SK-N-SH treated with all-trans-retinoic acid at 6 μM for 48 hours (cell line): ENCODE data around the gene ITM2B.

Experiments used
- ATAC-seq: fragments of 200-7000 bp; cut with Tn5 transposase; 3 replicates; pipeline ENCODE4 v1.9.1; 2020; ENCODE audit warnings: mild to moderate bottlenecking, moderate library complexity
- ARNTL ChIP-seq: fragments of 450-650 bp; formaldehyde crosslinking; IDR thresholded peaks from 2 replicates; pipeline ENCODE4 v1.5.0; 2020; ENCODE audit warnings: low read depth, mild to moderate bottlenecking, moderate library complexity, borderline replicate concordance
- BACH2 ChIP-seq: fragments of 250-450 bp; sonication (Bioruptor Pico); IDR thresholded peaks from 2 replicates; pipeline ENCODE4 v1.9.0; 2021; ENCODE audit warnings: mild to moderate bottlenecking, borderline replicate concordance
- CSDC2 ChIP-seq: fragments of 250-450 bp; sonication (Bioruptor Pico); IDR thresholded peaks from 2 replicates; pipeline ENCODE4 v1.5.0; 2020; ENCODE audit warnings: mild to moderate bottlenecking, moderate library complexity
- ESRRG ChIP-seq: fragments of 250-450 bp; sonication (Bioruptor Pico); IDR thresholded peaks from 2 replicates; pipeline ENCODE4 v1.6.1; 2021; ENCODE audit warnings: mild to moderate bottlenecking
- GLIS3 ChIP-seq: fragments of 250-450 bp; sonication (Bioruptor Pico); IDR thresholded peaks from 2 replicates; pipeline ENCODE4 v1.5.0; 2020; ENCODE audit warnings: mild to moderate bottlenecking, moderate library complexity
- ISL1 ChIP-seq: fragments of 250-450 bp; sonication (Bioruptor Pico); IDR thresholded peaks from 2 replicates; pipeline ENCODE4 v2.1.2; 2022; ENCODE audit warnings: mild to moderate bottlenecking, moderate library complexity
- OSR1 ChIP-seq: fragments of 250-450 bp; sonication (Bioruptor Pico); IDR thresholded peaks from 2 replicates; pipeline ENCODE4 v1.8.0; 2022; ENCODE audit warnings: moderate library complexity, mild to moderate bottlenecking, inconsistent platforms
- PPARA ChIP-seq: fragments of 250-450 bp; sonication (Bioruptor Pico); IDR thresholded peaks from 2 replicates; pipeline ENCODE4 v1.5.0; 2020; ENCODE audit warnings: mild to moderate bottlenecking, borderline replicate concordance
- RARB ChIP-seq: fragments of 250-450 bp; sonication (Bioruptor Pico); IDR thresholded peaks from 2 replicates; pipeline ENCODE4 v1.8.0; 2021; ENCODE audit warnings: mild to moderate bottlenecking, moderate library complexity
- TCF4 ChIP-seq: fragments of 250-450 bp; sonication (Bioruptor Pico); IDR thresholded peaks from 2 replicates; pipeline ENCODE4 v1.8.0; 2021; ENCODE audit warnings: mild to moderate bottlenecking, moderate library complexity, borderline replicate concordance
- TOX ChIP-seq: fragments of 250-450 bp; sonication (Bioruptor Pico); IDR thresholded peaks from 2 replicates; pipeline ENCODE4 v1.8.0; 2021; ENCODE audit warnings: mild to moderate bottlenecking, moderate library complexity, borderline replicate concordance
- TSHZ2 ChIP-seq: fragments of 250-450 bp; sonication (Bioruptor Pico); IDR thresholded peaks from 2 replicates; pipeline ENCODE4 v1.5.0; 2020; ENCODE audit warnings: mild to moderate bottlenecking, moderate library complexity
- ZC3H10 ChIP-seq: fragments of 250-450 bp; sonication (Bioruptor Pico); IDR thresholded peaks from 2 replicates; pipeline ENCODE4 v1.5.1; 2021; ENCODE audit warnings: mild to moderate bottlenecking, moderate library complexity
- ZFP3 ChIP-seq: fragments of 250-450 bp; sonication (Bioruptor Pico); IDR thresholded peaks from 2 replicates; pipeline ENCODE4 v1.5.0; 2020; ENCODE audit warnings: mild to moderate bottlenecking, moderate library complexity
- ZFP30 ChIP-seq: fragments of 450-650 bp; formaldehyde crosslinking; IDR thresholded peaks from 2 replicates; pipeline ENCODE4 v1.5.0; 2022; ENCODE audit warnings: mild to moderate bottlenecking, moderate library complexity
- ZNF565 ChIP-seq: fragments of 450-650 bp; formaldehyde crosslinking; conservative IDR thresholded peaks from 2 replicates; pipeline ENCODE4 v1.5.0; 2020; ENCODE audit warnings: low read depth, mild to moderate bottlenecking, moderate library complexity
- ZNF70 ChIP-seq: fragments of 450-650 bp; formaldehyde crosslinking; IDR thresholded peaks from 2 replicates; pipeline ENCODE4 v1.5.0; 2020; ENCODE audit warnings: mild to moderate bottlenecking, moderate library complexity
- ZNF8 ChIP-seq: fragments of 450-650 bp; formaldehyde crosslinking; IDR thresholded peaks from 2 replicates; pipeline ENCODE4 v1.5.0; 2020; ENCODE audit warnings: mild to moderate bottlenecking, moderate library complexity
- TF ChIP-seq, protein P1 (sequence below): fragments of 250-450 bp; sonication (Bioruptor Pico); IDR thresholded peaks from 2 replicates; pipeline ENCODE4 v1.8.0; 2020; ENCODE audit warnings: mild to moderate bottlenecking, moderate library complexity, borderline replicate concordance
- TF ChIP-seq, protein P2 (sequence below): fragments of 250-450 bp; sonication (Bioruptor Pico); IDR thresholded peaks from 2 replicates; pipeline ENCODE4 v1.5.1; 2020; ENCODE audit warnings: low read depth, mild to moderate bottlenecking, moderate library complexity
- TF ChIP-seq, protein P3 (sequence below): fragments of 250-450 bp; sonication (Bioruptor Pico); IDR thresholded peaks from 2 replicates; pipeline ENCODE4 v1.8.0; 2021; ENCODE audit warnings: low read depth, mild to moderate bottlenecking, moderate library complexity, borderline replicate concordance

Gene ITM2B

GRCh38 chr13:48251611-48252081 is 18.6 kb downstream of the ITM2B start:
- ATAC-seq = no peak
- TF ChIP-seq, protein P1, sequence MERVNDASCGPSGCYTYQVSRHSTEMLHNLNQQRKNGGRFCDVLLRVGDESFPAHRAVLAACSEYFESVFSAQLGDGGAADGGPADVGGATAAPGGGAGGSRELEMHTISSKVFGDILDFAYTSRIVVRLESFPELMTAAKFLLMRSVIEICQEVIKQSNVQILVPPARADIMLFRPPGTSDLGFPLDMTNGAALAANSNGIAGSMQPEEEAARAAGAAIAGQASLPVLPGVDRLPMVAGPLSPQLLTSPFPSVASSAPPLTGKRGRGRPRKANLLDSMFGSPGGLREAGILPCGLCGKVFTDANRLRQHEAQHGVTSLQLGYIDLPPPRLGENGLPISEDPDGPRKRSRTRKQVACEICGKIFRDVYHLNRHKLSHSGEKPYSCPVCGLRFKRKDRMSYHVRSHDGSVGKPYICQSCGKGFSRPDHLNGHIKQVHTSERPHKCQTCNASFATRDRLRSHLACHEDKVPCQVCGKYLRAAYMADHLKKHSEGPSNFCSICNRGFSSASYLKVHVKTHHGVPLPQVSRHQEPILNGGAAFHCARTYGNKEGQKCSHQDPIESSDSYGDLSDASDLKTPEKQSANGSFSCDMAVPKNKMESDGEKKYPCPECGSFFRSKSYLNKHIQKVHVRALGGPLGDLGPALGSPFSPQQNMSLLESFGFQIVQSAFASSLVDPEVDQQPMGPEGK = no peak
- no peak for TF ChIP-seq ZNF565 (CRISPR knock-in tag)
- no peak for TF ChIP-seq TSHZ2 (CRISPR knock-in tag)
- no peak for TF ChIP-seq TOX (CRISPR knock-in tag)
- no peak for TF ChIP-seq ZNF8
- TF ChIP-seq GLIS3 = no peak
- TF ChIP-seq ESRRG (CRISPR knock-in tag) = no peak
- no peak for TF ChIP-seq PPARA (CRISPR knock-in tag)
- TF ChIP-seq OSR1 = no peak
- TF ChIP-seq TCF4 (CRISPR knock-in tag) = no peak
- no peak for TF ChIP-seq ZFP30 (CRISPR knock-in tag)
- TF ChIP-seq, protein P2, sequence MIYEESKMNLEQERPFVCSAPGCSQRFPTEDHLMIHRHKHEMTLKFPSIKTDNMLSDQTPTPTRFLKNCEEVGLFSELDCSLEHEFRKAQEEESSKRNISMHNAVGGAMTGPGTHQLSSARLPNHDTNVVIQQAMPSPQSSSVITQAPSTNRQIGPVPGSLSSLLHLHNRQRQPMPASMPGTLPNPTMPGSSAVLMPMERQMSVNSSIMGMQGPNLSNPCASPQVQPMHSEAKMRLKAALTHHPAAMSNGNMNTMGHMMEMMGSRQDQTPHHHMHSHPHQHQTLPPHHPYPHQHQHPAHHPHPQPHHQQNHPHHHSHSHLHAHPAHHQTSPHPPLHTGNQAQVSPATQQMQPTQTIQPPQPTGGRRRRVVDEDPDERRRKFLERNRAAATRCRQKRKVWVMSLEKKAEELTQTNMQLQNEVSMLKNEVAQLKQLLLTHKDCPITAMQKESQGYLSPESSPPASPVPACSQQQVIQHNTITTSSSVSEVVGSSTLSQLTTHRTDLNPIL = no peak
- no peak for TF ChIP-seq ZC3H10 (CRISPR knock-in tag)
- TF ChIP-seq RARB (CRISPR knock-in tag) = no peak
- TF ChIP-seq, all 23 proteins: peak for 0

GRCh38 chr13:48252176-48252575 is 19.2 kb downstream of the ITM2B start:
- no peak for ATAC-seq

GRCh38 chr13:48253849-48254248 is 20.8 kb downstream of the ITM2B start:
- ATAC-seq = no peak
- TF ChIP-seq, protein P3, sequence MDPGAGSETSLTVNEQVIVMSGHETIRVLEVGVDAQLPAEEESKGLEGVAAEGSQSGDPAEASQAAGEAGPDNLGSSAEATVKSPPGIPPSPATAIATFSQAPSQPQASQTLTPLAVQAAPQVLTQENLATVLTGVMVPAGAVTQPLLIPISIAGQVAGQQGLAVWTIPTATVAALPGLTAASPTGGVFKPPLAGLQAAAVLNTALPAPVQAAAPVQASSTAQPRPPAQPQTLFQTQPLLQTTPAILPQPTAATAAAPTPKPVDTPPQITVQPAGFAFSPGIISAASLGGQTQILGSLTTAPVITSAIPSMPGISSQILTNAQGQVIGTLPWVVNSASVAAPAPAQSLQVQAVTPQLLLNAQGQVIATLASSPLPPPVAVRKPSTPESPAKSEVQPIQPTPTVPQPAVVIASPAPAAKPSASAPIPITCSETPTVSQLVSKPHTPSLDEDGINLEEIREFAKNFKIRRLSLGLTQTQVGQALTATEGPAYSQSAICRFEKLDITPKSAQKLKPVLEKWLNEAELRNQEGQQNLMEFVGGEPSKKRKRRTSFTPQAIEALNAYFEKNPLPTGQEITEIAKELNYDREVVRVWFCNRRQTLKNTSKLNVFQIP = no peak
- TF ChIP-seq BACH2 (CRISPR knock-in tag) (no peak), PPARA (CRISPR knock-in tag) (no peak), OSR1 (no peak)
- TF ChIP-seq, all 23 proteins: peak for 0

More at GRCh38 chr13:48252176-48252575, 19.2 kb downstream of the ITM2B start:
- TF ChIP-seq ZNF70 (CRISPR knock-in tag) (no peak), ESRRG (CRISPR knock-in tag) (no peak), ZFP3 (CRISPR knock-in tag) (no peak), ZC3H10 (CRISPR knock-in tag) (no peak), ARNTL (CRISPR knock-in tag) (no peak), ISL1 (CRISPR knock-in tag) (no peak), RARB (CRISPR knock-in tag) (no peak), ZFP30 (CRISPR knock-in tag) (no peak), OSR1 (no peak), CSDC2 (CRISPR knock-in tag) (no peak), TOX (CRISPR knock-in tag) (no peak), BACH2 (CRISPR knock-in tag) (no peak), ZNF565 (CRISPR knock-in tag) (no peak)
- TF ChIP-seq, protein P3 = no peak
- TF ChIP-seq, protein P2 = no peak
